Activated T-helper 1 cell treated with anti-CD3 and anti-CD28 coated beads, Interleukin-2, amount 50 U/mL, for 16 hours (primary cell): ENCODE results near the gene ELN.
"Not testable (repeated sequence)": the region's sequence is repeated elsewhere in the genome, so short reads cannot be mapped to it uniquely, and the experiment has no call there.

Source experiments
- DNase-seq, 2 donors: peaks; one replicate each; pipeline ENCODE4 v3.0.0-alpha.2; 2020; ENCODE audit warnings: low read depth in 1 of 2, low spot score in 1 of 2

ELN gene

DNA sequence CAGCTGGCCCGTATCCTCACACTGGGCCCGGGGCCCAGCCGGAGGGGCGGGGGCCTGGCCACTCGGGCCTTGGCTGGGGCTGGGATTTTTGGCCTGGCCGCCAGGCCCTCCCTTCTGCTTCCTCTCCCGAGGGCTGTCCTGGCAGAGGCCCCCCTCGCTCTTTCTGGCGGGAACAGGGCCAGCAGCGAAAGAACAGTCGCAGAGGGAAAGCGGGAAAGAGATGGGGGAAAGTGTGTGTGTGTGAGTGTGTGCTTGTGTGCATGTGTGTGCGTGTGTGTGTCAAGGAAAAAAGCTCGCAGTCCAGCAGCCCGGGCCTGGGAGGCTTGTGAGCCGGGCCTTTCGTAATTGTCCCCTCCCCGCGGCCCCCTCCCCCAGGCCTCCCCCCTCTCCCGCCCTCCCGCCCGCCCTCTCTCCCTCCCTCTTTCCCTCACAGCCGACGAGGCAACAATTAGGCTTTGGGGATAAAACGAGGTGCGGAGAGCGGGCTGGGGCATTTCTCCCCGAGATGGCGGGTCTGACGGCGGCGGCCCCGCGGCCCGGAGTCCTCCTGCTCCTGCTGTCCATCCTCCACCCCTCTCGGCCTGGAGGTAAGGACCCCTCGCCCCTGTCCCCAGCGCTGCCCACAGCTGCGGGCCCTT, at the start of gene ELN:
Gene ELN (plus strand): TSS at position 491 of the 638 bp plus-strand sequence. CDS start 15 bp downstream, at position 506.
- no peak for DNase-seq

DNA sequence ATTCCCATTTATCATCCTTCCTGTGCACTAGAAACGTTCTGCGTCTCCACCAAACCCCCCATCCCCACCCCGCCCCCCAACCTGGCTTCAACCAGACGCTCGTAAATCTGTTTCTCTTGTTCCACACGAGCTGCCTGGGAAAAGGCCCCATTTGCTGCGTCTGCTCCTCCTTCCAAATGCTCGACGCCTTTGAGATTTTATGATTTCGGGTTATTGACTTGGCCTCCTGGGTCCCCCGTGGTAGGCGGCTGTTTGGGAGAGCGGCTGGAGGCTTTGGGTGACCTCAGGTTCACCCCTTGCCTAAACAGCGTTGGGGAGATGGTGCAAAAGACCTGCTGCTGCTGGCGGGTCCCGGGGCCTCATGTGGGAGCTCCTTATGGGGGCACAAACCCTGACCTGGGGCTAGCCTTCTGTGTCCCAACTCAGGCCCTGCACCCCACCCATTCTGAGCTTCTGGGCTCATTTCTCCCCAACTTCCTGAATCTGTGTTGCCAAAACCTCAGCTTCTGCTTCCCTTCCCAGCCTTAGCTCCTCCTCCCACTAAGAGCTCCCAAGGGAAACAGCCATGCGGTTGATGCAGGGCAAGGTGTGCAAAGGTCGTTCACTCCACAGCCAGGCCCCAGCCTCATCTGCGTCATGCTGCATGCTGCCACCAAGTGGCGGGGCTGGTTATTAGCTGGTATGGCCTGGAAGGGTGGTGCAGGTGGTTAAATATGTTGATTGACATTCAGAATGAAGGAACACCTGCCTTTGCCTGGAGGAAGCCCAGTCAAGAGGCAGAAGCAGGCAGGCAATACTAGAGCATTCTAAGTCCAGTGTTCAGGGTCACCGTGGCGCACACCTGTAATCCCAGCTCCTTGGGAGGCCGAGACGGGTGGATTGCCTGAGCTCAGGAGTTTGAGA, 49.1 kb upstream of the ELN start:
- no peak for DNase-seq

DNA sequence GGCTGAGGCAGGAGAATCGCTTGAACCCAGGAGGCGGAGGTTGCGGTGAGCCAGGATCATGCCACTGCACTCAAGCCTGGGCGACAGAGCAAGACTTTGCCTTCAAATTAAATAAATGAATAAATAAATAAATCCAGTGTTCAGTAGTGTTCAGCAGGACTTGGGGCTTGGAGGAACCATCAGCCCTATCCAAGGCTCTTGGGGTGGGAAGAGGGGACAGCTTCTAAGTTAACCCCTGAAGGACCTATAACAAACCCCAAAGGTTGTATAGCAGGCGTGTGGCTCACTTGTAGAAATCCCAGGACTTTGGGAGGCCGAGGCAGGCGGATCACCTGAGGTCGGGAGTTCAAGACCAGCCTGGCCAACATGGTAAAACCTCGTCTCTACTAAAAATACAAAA, 48.3 kb upstream of the ELN start:
- DNase-seq, result not testable (repeated sequence)

DNA sequence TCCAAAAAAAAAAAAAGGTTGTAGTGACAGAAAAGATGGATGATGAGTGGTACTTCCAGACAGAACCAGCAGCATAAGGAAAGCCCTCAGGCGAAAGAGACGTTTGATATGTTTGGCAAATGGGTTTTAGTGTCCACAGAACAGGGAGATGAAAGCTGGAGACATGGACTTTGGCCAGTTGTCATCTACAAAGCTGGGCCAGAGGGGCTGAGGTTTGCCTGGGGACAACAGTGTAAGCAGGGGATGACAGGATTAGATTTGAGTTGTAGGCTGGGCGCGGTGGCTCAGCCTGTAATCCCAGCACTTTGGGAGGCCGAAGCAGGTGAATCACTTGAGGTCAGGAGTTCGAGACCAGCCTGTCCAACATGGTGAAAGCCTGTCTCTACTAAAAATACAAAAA, 47.8 kb upstream of the ELN start:
- no peak for DNase-seq

DNA sequence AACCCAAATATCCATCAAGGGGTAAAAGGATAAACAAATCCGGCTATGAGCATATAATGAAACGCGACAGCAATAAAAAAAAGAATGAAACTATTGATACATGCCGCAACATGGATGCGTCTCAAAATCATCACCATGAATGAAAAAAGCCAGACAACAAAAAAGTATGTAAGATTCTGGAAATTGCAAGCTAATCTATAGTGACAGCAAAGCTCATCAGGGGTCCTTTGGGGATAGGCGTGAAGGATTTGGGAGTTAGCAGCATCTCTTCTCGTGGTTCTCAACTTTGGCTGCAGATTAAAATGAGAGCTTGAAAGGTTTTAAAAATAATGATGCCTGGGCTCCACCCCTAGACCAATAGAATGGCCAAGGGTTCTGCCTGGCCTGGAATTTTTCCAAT, 46.0 kb upstream of the ELN start:
- DNase-seq, result no peak

DNA sequence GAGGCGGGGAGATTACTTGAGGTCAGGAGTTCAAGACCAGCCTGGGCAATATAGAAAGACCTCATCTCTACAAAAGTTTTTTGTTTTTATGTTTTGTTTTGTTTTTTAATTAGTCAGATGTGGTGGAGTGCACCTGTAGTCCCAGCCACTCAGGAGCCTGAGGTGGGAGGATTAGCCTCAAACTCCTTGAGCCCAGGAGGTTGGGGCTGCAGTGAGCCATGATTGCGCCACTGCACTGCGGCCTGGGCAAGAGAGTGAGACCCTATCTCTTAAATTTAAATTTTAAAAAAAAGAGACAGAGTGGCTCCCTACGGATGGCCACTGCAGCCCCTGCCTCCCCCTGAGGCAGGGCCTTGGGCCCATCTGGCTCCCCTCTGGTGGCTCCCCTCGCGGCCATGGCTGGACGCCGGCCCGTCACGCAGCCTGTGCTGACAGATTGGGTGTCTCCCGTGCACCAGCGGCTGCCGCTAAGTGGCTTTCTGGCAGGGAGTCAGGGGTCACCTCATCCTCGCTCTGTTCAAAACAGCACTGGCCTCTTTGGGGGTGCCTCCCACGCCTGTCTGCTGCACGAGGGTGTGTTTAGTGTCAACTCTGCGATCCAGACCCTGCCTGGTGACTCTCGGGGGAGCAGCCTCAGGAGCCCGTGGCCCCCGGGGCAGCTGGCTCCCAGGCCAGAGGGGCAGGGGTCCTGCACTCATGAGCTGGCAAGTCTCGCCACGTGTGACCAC, 44.4 kb upstream of the ELN start:
- no peak for DNase-seq

DNA sequence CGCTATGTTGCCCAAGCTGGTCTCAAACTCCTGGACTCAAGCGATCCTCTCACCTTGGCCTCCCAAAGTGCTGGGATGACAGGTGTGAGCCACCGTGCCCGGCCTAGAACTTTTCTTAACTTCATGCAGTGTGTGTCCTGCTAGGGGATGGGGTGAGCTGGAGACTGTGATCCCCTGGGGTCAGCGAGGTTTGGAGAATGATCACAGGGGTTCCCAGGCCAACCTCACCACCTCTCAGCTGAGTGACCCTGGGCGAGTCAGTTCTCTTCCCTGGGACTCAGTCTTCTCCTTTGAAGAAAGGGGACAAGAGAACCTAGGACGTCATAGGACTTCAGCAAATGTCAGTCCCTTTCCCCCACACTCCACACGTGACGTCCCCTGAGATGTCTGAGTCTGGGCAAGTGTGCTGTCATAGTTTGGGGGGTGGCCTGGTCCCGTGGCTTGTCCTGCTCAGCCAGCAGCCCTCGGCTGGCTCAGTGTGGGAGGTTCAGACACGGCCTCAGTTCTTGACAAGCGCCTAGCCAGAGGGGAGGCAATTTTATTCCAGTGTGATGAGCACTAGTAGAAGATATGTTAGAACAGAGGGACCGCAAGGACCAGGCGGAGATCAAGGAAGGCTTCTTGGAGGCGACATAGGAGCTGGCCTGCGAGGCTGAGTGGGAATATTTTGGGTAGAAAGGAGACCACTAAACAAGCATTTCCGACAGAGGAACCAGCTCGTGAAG, 43.3 kb upstream of the ELN start:
- no peak for DNase-seq

DNA sequence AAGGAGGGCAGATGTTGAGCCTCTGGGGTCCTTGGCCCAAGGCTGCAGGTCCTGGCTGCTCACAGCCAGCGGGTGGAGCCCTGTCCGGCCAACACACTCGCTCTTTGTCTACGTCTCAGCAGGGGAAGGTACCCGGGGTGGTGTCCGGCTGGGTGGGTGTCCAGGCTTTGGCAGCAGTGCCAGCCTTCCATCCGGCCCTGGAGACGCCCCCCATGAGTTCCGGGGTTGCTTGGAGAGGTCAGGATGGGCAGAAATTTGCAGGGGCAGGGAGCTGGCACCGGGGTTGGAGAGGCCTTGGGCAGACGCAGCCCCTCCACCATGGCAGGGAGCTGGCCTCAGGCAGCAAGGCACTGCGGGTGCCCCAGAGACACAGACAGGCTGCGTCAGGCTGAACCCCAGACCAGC, 42.2 kb upstream of the ELN start:
- no peak for DNase-seq

DNA sequence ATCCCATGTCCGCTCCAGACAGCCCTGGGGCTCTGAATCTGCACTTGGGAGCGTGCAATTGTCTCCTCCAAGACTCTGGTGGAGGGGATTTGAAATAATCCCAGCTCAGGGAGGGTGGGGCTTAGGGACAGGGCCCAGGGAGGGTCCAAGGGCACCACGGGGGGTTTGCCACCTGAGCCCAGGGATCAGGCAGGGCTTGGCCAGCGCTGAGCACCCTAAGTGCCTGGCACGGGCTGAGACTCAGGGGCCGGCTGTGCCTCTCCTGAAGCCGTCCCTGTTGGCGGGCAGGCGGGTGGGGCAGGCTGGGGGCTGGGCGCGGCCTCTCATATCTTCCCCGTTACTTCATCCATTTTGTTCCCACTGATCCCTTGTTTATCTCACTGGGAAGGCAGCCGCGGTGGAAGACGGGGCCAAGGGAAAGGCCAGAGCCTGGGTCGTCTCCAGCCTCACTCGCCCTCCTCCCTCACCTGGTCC, 41.8 kb upstream of the ELN start:
- no peak for DNase-seq

DNA sequence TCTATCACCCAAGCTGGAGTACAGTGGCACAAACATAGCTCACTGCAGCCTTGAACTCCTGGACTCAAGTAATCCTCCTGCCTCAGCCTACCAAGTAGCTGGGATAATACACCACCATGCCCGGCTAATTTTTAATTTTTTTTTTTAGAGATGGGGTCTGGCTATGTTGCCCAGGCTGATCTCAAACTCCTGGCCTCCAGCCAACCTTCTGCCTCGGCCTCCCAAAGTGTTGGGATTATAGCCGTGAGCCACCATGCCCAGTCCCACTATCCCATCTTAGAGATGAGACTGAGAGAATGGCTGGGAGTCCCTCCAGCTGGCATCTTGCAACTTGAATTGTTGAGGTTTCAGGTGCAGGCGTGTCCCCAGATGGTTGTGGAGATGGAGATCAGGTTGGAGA, 40.7 kb upstream of the ELN start:
- no peak for DNase-seq

DNA sequence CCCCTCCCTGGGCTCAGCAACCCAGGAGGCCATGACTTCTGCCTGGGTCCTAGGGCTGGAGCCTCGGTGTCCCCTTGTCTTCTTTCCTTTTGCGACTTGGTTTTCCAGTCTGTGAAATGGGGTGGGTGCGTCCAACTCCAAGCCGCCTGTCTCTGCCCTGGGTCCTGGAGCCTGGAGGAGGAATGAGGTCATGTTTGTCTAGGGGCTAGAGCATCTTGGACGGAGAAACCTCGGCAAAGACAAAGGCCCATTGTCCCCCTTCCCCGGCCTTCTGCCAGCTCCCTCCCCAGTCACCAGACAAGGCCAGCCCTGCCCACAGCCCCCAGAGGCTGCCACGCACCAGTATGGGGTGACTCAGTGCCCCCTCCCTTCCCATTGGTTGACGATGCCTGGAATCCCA, 39.8 kb upstream of the ELN start:
- no peak for DNase-seq

DNA sequence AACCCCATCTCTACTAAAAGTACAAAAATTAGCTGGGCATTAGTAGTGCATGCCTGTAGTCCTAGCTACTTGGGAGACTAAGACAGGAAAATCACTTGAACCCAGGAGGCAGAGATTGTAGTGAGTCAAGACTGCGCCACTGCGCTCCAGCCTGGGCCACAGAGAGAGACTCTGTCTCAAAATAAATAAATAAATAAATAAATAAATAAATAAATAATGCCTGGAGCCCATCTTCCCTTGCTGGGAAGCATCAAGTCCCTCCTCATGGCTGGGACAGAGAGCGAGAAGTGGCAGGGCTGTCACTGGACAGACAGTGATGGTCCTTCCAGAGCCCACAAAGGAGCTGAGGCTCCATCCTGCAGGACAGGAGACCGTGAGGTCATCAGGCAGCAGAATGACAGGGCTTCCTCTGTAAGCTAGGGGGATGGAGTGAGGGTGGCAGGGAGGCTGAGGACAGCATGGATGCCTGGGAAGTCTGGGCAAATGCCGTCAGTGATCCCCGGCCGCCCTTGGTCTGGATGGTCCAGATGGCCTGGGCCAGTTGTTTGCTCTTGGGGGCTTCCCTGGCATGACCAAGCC, 36.4 kb upstream of the ELN start:
- DNase-seq, result no peak

DNA sequence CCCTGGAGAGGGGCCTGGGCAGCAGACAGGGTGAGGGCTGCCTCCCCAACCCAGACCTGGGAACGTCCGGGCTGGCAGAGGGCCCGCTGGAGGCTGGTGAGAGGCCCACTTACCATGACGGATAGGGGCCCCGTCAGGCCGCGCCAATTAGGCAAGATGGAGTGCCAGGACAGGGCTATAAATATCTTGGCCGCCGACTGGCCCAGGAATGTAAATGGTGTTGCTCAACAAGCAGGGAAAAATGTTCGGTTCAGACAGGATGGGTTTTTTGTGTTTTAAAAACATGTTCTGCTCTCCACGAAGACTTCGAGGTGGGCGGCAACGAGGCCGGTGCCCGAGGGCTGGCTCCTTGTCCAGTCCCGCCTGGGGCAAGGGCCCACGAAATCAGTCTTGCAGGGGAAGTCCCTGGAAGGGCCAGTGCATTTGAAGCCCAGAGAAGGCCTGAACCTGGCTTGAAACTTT, 35.8 kb upstream of the ELN start:
- no peak for DNase-seq

DNA sequence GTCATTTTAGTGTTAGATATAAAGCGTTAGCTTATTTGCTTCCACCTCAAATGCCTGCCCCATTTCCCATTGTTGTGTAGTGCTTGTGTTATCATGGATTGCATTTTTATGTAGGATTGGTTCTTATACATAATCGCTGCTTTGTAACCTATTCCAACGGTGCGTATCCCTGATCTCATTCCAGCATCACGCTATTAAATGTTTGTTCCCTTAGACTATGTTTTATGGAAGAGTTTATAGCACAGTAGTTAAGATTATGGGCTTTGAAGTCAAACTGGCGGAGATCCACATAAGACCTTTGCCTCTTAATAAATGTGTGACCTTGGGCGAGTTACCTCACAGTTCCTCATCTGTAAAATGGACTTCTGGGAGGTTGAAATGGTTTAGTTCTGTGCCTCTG, 34.0 kb upstream of the ELN start:
- no peak for DNase-seq

DNA sequence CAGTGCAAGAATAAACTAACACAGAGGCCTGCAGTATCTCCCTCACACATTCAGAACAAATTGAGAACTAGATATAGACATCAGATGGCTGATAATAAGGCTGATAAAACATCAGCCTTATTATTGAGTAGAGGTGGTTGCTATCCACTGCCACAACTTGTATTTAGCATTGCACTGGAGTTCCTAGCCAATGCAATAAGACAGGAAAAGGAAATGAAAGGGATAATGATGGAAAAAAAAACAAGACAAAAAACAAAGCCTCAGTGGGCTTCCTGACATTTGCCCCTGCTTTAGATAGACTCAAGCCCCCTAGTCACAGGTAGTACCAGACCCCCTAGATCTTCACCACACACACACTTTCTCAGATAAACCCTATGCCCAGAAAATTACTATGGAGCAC, 33.2 kb upstream of the ELN start:
- no peak for DNase-seq

DNA sequence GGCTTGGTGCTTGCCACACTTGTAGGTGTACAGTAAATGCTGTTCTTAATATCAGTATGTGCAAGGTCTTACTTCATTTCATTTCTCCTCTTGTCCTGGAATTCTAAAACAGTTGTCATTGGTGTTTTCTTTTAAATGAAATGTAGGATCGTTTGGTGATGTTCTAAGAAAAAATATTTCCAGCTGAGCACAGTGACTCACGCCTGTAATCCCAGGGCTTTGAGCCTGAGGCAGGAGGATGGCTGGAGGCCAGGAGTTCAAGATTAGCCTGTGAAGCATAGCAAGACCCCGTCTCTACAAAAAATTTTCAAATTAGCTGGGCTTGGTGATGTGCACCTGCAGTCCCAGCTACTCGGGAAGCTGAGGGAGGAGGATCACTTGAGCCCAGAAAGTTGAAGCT, 32.6 kb upstream of the ELN start:
- DNase-seq, result no peak

DNA sequence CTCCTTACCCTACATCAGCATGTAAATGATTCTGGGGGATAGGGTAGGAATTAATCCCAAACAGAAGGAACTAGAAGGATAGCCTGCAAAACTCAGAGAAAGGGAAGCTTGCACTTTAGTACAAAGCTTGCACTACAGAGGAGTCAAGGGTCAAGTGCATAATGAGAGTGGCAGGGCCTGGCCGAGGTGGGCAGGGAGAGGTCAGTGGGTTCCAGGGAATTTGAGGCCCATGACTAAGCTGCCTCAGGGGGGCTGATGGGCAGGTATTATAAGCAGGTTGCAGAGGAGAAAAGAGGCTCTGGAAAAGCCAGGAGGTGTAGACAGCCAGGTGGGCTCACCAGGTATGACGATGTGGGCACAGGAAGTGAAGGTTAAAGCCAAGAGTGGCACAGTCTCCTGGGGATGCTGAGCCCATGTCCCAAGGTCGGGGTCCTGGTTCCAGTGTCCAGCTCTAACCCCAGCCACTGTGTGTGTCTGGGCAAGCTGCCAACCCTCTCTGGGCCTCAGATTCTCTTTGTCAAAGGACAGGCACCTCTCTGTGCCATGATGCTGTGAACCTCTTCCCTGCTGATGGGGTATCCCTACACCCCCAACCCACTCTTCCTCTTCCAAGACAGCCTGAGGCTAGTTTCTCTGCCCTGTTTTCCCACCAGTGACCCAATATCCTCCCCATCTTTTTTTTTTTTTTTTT, 32.0 kb upstream of the ELN start:
- no peak for DNase-seq

DNA sequence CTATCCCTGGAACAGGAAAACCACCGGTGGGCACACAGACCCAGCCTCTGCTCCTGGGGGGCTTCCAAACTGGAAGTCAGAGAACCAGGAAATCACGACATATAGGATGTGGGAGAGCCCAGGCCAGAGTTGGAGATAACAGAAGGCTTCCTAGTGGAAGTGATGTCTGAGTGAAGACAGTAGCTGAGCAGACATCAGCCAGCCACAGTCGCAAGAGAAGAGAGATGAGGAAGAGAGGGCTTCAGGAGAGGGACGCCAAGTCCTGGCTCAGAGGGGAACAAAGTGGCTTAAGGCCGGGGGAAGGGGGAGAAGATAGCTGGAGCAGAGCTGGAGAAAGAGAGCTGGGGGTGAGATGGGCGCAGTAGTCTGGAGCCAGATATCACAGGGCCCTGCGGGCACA, 30.9 kb upstream of the ELN start:
- no peak for DNase-seq

DNA sequence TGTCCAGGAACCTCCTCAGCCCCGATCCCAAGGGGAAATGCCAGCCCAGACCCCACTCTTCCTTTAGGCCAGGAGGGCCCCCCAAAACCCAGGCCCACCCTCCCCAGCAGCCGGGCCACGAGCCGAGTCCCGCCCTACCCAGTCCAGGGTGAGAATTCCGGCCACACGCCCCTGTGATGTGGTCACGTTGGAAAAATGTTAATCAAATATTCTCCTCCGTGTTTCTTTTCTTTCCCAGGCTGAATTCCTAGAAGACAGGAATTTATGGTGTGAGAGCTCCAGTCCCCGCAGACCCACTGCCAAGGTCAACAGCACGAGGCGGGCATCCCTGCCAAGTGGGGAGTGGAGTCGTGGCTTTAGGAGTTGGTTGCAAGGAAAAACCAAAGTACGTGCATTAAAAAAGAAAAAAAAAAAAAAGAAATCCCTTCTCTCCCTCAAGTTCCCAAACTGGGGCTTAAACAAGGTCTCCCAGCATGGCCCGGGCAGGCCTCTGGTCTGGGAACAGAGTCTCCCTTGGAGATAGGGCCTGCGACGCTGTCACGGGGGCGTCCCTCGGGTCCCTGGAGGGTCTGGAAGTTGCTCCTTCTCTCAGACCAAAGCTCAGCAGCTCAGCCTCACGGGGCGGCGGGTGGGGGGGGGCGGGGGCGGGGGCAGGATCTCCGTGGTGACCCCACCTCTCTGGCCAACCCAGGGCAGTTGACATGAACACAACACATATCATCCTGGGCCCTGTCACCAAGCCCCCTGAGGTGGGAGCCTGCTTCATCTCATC, 28.1 kb upstream of the ELN start:
- no peak for DNase-seq
